ENCODE data around the gene CCDC110.

Gene CCDC110

GRCh38 chr4:185472103-185472542, 590 bp upstream of the CCDC110 start:
- DNase-seq (ENCODE audit: low read depth in 2 of 2) = no peak

DNA sequence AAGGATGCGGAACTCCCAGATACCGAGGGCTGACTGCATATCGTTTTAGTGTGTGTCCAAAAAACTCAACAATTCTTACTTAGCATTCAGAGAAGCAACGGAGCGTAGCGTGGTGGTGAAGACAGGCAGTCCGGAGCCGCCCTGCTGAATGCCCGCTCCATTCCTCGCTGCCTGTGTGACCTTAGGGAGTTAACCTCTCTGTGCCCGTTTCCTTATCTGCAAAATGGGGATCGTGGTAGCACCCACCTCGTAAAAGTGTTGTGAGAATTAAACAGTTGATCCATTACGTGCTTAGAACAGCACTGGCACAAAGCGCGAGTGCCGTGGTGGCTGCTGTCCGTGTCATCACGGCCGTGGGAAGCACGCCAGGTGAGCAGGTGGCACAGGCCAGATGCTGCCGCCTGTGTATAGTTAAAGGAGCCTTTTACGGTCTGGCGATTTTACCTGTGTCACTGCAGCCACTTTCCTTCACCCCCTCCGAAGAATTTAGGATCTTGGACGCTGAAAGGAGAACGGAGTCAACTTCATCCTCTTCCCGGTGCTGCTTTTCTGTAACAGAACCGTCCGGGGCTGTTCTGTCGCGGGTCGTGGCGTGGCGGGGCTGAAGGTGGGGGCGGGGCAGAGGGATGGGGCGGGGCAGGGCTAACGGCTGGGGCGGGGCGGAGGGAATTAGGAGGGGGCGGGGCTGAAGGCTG, 885 bp downstream of the CCDC110 start:
- DNase-seq (ENCODE audit: low read depth in 2 of 2) = no peak

DNA sequence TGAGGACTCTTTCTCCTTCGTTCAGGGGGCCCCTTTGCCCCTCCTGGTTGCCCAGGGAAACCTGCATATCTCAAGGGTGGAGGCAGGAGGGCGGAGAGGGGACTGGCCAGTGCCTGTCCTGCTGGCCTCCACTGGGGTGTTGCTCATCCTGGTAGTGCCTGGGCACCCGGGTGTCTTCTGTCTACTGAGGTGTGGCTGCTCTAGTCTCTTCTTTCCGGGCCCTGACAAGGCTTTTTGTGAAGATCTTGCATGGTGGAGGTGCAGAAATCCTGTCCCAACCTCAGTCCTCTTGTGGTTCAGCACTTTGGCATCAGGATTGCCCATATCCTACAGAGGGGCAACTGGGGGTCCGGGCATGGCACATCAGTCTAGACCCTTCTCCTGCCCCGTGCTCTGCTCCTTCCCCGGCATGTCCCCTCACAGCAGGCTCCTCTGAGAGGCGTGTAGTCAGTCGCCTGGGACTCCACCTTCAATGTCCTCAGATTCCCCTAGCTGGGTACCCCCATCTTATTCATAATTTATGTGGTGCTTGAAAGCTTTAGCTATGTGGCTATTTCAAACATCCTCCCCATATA, 1.9 kb downstream of the CCDC110 start:
- no peak for DNase-seq (ENCODE audit: low read depth in 2 of 2)

DNA sequence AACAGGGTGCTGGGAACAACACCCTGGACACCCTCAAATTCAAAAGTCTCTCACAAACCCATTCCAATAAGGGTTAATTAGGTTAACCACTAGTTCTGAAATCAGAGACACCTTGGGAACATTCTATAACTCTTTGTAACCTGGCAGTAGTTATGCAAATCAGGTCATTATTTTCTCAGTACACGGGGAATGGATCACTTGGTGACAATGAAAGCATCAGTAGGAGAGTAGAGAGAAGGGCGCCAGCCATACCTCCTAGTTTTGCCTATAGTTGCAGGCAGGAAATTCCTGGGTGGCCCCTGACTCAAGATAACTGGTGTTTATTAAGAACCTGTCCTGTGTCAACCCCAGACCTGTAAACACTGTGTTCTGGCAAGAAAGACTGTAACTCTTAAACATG, 2.5 kb downstream of the CCDC110 start:
- DNase-seq (ENCODE audit: low read depth in 2 of 2) = no peak

DNA sequence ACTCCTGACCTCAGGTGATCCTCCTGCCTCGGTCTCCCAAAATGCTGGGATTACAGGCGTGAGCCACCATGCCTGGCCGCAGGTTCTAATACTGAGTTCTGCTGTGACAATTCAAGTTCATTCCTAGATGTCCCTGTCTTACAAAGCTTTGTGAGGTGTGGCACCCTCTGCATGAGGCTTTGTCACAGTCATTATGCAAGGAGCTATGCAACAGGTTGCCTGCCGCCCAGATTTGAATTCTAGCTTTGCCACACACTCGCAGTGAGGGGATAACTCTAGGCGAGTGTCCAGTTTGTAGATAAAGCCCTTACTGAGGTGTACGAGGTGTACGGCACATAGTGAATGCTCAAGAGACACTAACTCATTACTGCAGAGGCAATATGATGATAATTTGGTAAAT, 3.5 kb downstream of the CCDC110 start:
- no peak for DNase-seq (ENCODE audit: low read depth in 2 of 2)

- DNase-seq (ENCODE audit: low read depth in 2 of 2) = no peak
These were observed 4.4 kb downstream of the CCDC110 start for GRCh38 chr4:185467101-185467500.

DNA sequence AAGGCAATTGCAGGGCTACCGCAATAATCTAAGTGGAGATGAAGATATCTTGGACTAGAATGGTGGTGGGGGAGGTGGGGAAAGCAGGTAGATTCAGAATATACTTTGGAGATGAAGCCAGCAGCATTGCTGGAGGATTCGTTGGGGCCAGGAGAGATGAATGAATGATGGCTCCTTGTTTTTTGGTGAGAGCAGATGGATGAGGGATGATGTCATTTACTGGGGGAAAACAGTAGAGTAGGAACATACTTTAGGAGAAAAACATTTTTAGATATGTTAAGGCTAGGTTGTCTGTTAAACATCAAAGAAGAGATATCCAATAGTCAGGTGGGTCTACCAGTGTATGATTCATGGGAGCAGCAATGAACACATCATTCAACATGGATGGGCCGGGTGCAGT, 5.8 kb downstream of the CCDC110 start:
- no peak for DNase-seq (ENCODE audit: low read depth in 2 of 2)

- DNase-seq (ENCODE audit: low read depth in 2 of 2) = no peak
These were observed 6.6 kb downstream of the CCDC110 start for GRCh38 chr4:185464887-185465286.

DNA sequence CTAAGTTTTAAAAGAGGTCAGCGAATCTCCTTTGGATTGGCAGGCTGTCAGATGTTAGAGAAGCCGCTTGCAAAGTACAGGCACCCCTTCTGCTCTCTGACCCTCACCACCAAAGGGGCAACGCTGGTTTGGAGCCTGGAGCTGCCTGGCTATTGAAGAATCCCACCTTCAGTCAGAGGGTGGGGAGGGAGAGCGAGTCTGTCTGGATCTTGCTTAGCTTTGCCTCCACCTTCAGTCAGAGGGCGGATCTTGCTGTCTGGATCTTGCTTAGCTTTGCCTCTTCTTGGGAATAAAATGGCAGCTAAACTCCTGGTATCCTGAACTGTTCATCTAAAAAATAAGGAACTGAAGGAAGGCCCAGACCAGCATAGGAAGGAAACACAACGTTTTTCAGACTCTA, 7.3 kb downstream of the CCDC110 start:
- no peak for DNase-seq (ENCODE audit: low read depth in 2 of 2)

- no peak for DNase-seq (ENCODE audit: low read depth in 2 of 2)
These were observed 8.0 kb downstream of the CCDC110 start for GRCh38 chr4:185463541-185463940.

DNA sequence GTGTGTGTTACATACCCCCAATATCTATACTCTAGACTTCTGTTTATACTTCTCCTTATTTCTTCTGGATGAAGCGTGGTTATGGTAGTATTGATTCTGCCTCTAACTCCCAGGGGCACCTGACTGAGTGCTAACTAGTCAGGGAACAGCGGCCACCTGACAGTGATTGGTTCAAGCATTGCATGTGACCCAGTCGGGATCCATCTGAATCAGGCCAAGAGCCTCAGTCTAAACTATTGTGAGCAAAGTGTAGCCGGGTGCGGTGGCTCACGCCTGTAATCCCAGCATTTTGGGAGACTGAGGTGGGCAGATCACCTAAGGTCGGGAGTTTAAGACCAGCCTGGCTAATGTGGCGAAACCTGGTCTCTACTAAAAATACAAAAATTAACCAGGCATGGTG, 10.0 kb downstream of the CCDC110 start:
- DNase-seq (ENCODE audit: low read depth in 2 of 2) = no peak

- DNase-seq (ENCODE audit: low read depth in 2 of 2) = no peak
These were observed 14.4 kb downstream of the CCDC110 start for GRCh38 chr4:185457136-185457535.

DNA sequence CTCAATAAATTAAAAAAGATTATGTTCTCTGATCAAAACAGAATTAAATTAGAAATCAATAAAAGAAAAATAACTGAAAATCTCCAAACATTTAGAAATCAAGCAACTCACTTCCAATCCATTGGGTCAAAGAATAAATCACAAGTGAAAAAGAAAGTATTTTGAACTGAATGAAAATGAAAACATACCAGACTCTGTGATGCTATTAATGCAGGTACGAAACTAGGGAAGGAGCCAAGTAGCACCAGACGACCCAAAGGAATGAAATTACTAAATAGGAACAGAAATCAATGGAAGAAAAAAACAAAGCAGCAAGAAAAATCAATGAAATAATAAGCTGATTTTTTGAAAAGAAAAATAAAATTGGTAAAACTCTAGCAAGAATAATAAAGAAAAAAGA, 15.4 kb downstream of the CCDC110 start:
- no peak for DNase-seq (ENCODE audit: low read depth in 2 of 2)

GRCh38 chr4:185445209-185445608, 26.3 kb downstream of the CCDC110 start:
- DNase-seq (ENCODE audit: low read depth in 2 of 2) = no peak

GRCh38 chr4:185441479-185441878, 30.1 kb downstream of the CCDC110 start:
- DNase-seq (ENCODE audit: low read depth in 2 of 2) = no peak

DNA sequence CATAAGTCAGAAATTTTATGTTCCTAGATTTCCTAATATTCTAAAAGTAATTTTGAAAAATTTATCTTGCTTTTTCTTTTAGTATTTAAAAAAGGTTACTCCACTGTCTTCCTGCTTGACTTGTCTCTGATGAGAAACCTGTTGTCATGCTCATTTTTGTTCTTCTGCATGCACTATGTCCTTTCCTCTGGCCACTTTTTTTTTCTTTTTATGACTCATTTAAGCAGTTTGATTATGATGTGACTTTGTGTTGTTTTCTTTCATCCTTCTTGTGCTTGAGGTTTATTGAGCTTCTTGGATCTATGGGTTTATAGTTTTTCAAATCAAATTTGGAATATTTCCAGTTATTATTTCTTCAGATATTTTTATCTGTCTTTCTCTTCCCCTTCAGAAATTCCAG, 33.7 kb downstream of the CCDC110 start:
- no peak for DNase-seq (ENCODE audit: low read depth in 2 of 2)

DNA sequence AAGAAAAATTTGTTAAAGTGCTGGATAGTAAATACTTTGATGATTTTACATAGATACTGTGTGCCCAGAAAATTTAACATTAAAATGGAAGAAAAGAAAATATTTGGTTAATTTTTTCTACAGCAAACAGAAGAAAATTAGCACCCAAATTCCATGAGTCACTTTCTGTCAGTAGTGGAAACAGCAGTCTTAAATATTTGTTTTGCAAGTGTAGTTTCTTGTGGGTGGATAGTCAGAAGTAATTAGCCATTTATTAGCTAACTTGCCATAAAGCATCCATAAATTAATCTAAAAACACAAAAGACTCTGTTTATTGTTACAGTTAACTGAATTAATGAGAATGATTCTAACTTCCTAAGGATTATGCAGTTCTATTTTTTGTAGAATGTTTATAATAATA, 36.1 kb downstream of the CCDC110 start:
- no peak for DNase-seq (ENCODE audit: low read depth in 2 of 2)

- DNase-seq (ENCODE audit: low read depth in 2 of 2) = no peak
These were observed 41.9 kb downstream of the CCDC110 start for GRCh38 chr4:185429660-185430059.

DNA sequence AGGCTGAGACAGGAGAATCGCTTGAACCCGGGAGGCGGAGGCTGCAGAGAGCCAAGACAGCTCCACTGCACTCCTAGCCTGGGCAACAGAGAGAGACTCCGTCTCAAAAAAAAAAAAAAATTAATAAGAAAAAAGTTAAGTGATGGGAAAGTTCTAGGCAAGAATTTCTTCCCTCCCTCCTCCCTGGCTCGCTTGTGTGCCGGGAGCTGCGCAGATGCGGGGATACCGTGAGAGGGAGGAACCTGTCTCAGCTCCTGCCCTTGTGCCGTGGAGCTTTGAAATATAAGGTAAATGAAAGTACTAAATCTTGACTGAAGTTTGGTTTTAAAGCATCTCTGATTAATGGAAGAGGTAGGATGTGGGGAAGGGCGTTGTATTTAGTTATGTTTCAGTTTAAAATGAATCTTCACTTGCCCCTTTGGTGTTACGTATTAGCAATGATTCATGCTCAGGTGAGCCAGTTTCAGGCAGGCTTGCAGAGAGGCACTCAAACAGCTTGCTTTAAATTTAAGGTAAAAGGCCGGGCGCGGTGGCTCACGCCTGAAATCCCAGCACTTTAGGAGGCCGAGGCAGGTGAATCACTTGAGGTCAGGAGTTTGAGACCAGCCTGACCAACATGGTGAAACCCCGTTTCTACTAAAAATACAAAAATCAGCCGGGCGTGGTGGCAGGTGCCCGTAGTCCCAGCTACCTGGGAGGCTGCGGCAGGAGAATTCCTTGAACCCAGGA, 44.4 kb downstream of the CCDC110 start:
- DNase-seq (ENCODE audit: low read depth in 2 of 2) = no peak

DNA sequence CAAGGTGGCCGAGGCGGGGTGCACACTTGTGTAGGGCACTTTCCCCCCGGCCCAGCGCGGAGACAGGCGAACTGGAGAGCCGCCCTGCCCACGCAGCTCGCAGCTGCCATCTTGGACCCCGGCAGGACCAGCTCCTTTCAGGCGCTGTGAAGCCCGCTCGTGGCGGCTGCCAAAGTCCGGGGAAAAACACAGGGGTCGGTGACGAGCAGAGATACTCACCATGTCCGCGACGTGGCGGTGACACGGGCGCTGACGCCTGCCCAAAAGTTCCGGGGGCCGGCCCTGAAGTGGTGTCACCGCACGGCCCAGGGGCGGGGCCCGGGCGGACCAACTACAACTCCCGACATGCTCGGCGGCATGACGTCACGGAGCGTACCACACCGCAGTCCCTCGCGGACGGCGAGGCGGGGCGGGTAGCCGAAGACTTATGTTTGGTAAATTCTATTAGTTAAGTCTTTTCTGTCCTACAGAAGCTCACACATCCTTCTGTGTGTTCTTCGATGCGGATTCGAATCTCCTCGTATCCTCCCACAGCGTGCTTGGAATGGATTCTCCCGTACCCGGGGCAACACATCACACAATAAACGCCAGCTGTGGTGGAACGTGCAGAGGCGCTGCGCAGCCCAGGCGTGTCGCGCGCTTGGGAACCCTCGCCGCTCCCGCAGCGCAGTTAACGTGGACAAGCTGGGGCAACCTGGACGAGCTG, 45.7 kb downstream of the CCDC110 start, which contains the start of gene UFSP2:
Gene UFSP2 (minus strand): TSS at position 318 of the 706 bp plus-strand sequence. CDS start 96 bp downstream, at position 222.
- peak; percentile 76 to 88 for DNase-seq (ENCODE audit: low read depth in 2 of 2)

DNA sequence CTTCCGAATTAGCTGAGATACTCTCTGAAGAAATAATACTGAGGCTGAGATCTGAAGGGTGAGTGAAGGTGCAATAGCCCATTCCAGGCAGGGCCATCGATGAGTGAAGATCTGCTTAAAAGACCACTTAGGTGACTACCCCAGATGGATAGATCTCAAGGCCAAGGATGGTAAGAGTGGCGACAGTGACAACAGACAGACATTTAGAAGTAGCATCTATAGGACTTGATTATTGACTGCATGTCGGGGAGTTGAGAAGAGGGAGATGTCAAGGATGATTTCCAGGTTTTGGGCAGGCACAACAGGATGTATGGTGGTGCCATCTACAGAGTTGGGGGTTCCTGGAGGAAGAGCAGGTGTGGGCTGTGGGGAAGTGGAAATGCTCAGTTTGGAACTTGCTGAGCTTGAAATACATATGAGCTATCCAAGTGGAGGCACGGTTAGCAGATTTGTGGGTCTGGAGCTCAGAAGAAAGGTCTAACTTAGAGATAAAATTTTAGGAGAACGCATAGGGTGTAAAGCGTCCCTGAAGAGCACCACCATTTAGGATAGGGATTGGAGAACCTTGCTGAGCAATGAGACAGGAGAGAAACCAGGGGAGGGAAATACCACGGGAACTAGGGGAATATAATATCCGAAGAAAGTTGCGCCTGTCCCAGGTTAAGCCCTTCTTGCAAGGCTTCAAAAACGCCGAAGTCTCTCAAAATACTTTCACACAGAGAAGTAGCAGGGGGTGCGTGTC, 46.5 kb downstream of the CCDC110 start:
- DNase-seq (ENCODE audit: low read depth in 2 of 2) = no peak

Data from stimulated activated CD8-positive, alpha-beta memory T cell treated with anti-CD3 and anti-CD28 coated beads, Interleukin-2, amount 100 ng/mL, for 1 hour (primary cell).